Lower lobe of right lung (tissue), 2 donors: ENCODE data around the gene TMEM253. TPM values are rescaled to one million over a fixed set of nuclear protein-coding genes. Genes with fewer than 3 reads are reported as not detected.

Experiments
- ATAC-seq, 2 donors: fragments of 200-7000 bp; cut with Tn5 transposase; one replicate each; pipeline ENCODE4 v1.9.1; 2020 to 2022; ENCODE audit warnings: mild to moderate bottlenecking in 2 of 2, moderate library complexity in 2 of 2
- DNase-seq: peaks from one replicate; pipeline ENCODE4 v3.0.0-alpha.2; 2020
- H3K27ac ChIP-seq: fragments of 200-600 bp; one replicate; pipeline ENCODE4 v1.8.0; 2022
- H3K27me3 ChIP-seq: fragments of 200-600 bp; one replicate; pipeline ENCODE4 v1.8.0; 2022; ENCODE audit warnings: low read depth
- H3K36me3 ChIP-seq: fragments of 200-600 bp; one replicate; pipeline ENCODE4 v1.8.0; 2022; ENCODE audit warnings: mild to moderate bottlenecking
- H3K4me1 ChIP-seq: fragments of 200-600 bp; one replicate; pipeline ENCODE4 v1.8.0; 2022
- H3K4me3 ChIP-seq: fragments of 200-600 bp; one replicate; pipeline ENCODE4 v1.8.0; 2022; ENCODE audit warnings: mild to moderate bottlenecking
- H3K9me3 ChIP-seq: fragments of 200-600 bp; one replicate; pipeline ENCODE4 v1.8.0; 2022
- intact Hi-C: fragments of 100-400 bp; cut with DNase I; formaldehyde crosslinking; loops from one replicate; pipeline ENCODE4 v1.11.0; 2022
- total RNA-seq: library from RNA; stranded (reverse); fragmentation: NEBNext Ultra II Directional; extraction: Animal tissue kit (Norgen Biotek cat#: 25700); gene quantifications from one replicate; pipeline ENCODE4 v1.2.1, GENCODE V29; 2021
- TF ChIP-seq, protein P1 (sequence below): fragments of 200-600 bp; IDR thresholded peaks from one replicate; pipeline ENCODE4 v1.8.0; 2022; ENCODE audit warnings: antibody characterized with exemption, mild to moderate bottlenecking
- donor health status: DM: no; HTN: yes; CAD: no; lungs with severe emphysema.

Gene TMEM253
- total RNA-seq, 1 donor from 2014 or later = 0.50 TPM

GRCh38 chr14:21073921-21074320 lies 26.9 kb upstream of the TMEM253 start:
- DNase-seq (no peak), ATAC-seq (no peak)
- Histone ChIP-seq H3K36me3 (peaks cover 58% of the 10 kb centered on the region), H3K9me3 (no peaks in the 10 kb centered on the region), H3K27me3 (peaks cover 4% of the 10 kb centered on the region), H3K4me1 (peaks cover 32% of the 10 kb centered on the region), H3K27ac (no peak overlapping the region), H3K4me3 (no peak overlapping the region)
- intact Hi-C loops = no loop called here
- TF ChIP-seq, protein P1, sequence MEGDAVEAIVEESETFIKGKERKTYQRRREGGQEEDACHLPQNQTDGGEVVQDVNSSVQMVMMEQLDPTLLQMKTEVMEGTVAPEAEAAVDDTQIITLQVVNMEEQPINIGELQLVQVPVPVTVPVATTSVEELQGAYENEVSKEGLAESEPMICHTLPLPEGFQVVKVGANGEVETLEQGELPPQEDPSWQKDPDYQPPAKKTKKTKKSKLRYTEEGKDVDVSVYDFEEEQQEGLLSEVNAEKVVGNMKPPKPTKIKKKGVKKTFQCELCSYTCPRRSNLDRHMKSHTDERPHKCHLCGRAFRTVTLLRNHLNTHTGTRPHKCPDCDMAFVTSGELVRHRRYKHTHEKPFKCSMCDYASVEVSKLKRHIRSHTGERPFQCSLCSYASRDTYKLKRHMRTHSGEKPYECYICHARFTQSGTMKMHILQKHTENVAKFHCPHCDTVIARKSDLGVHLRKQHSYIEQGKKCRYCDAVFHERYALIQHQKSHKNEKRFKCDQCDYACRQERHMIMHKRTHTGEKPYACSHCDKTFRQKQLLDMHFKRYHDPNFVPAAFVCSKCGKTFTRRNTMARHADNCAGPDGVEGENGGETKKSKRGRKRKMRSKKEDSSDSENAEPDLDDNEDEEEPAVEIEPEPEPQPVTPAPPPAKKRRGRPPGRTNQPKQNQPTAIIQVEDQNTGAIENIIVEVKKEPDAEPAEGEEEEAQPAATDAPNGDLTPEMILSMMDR = no peak

DNA sequence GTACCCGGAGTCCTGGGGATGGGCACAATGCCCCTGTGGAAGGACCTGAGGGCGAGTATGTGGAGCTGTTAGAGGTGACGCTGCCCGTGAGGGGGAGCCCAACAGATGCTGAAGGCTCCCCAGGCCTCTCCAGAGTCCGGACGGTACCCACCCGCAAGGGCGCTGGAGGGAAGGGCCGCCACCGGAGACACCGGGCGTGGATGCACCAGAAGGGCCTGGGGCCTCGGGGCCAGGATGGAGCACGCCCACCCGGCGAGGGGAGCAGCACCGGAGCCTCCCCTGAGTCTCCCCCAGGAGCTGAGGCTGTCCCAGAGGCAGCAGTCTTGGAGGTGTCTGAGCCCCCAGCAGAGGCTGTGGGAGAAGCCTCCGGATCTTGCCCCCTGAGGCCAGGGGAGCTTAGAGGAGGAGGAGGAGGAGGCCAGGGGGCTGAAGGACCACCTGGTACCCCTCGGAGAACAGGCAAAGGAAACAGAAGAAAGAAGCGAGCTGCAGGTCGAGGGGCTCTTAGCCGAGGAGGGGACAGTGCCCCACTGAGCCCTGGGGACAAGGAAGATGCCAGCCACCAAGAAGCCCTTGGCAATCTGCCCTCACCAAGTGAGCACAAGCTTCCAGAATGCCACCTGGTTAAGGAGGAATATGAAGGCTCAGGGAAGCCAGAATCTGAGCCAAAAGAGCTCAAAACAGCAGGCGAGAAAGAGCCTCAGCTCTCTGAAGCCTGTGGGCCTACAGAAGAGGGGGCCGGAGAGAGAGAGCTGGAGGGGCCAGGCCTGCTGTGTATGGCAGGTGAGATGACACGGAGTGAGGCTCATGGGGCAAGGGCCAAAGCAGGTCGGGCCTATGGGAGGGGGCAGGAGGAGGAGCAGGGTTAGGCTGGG lies 26.2 kb upstream of the TMEM253 start:
- peaks cover 25% of the 10 kb centered on the region for H3K4me1 ChIP-seq
- no peak overlapping the region for H3K27ac ChIP-seq
- peaks cover 65% of the 10 kb centered on the region for H3K36me3 ChIP-seq
- ATAC-seq (no peak), DNase-seq (no peak)
- no peaks in the 10 kb centered on the region for H3K9me3 ChIP-seq
- no peak overlapping the region for H3K4me3 ChIP-seq
- intact Hi-C loops = no loop called here
- TF ChIP-seq, protein P1 = no peak
- peaks cover 2% of the 10 kb centered on the region for H3K27me3 ChIP-seq

- intact Hi-C loops = no loop called here
- ATAC-seq (no peak), DNase-seq (no peak)
- TF ChIP-seq, protein P1 = no peak
- no peak overlapping the region for H3K4me3 ChIP-seq
- no peaks in the 10 kb centered on the region for H3K9me3 ChIP-seq
- peaks cover 21% of the 10 kb centered on the region for H3K4me1 ChIP-seq
- no peak overlapping the region for H3K27ac ChIP-seq
- peaks cover 76% of the 10 kb centered on the region for H3K36me3 ChIP-seq
- no peaks in the 10 kb centered on the region for H3K27me3 ChIP-seq
Measured at GRCh38 chr14:21075719-21076437, 25.0 kb upstream of the TMEM253 start.

DNA sequence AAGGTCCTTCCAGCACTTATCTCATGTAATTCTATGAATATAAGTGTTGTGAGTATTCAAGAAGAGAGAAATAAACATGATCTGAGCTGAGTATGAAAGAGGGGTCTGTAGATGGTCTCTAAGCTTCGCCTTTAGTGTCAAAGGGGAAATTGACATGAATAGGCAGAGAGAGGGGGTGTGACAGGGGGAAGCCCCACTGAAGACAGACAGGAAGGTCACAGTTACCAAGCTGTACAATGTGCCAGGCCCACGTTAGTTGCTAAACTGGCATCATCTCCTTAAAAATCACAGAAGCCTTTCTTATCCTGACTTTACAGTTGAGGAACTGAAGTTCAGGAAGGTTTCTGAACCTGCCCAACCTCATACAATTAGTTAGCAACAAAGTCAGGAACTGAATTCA lies 23.2 kb upstream of the TMEM253 start:
- Histone ChIP-seq H3K9me3 (no peaks in the 10 kb centered on the region), H3K27ac (no peak overlapping the region), H3K4me1 (peaks cover 3% of the 10 kb centered on the region), H3K4me3 (no peak overlapping the region), H3K27me3 (no peaks in the 10 kb centered on the region), H3K36me3 (peaks cover 94% of the 10 kb centered on the region)
- intact Hi-C loops = no loop called here
- DNase-seq (no peak), ATAC-seq (no peak)
- TF ChIP-seq, protein P1 = no peak

DNA sequence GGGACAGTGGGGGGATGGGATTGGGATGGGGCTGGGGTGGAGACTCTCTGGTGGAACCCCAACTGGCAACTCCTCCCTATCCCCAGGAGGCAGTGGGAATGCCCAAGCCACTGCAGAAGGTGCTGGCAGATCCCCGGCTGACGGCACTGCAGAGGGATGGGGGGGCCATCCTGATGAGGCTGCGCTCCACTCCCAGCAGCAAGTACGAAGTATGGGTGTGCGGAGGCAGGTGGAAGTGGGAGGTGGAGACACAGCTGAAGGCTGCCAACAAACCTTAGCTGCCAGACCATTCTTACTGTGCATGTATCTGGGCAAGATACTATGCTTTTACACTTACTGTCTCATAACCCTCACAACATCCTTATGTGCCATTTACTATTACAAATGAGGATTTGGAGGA lies 22.6 kb upstream of the TMEM253 start:
- Histone ChIP-seq H3K4me3 (no peak overlapping the region), H3K27me3 (no peaks in the 10 kb centered on the region), H3K27ac (no peak overlapping the region), H3K4me1 (no peaks in the 10 kb centered on the region), H3K36me3 (peaks cover 96% of the 10 kb centered on the region), H3K9me3 (no peaks in the 10 kb centered on the region)
- TF ChIP-seq, protein P1 = no peak
- DNase-seq = no peak
- intact Hi-C loops = no loop called here
- no peak for ATAC-seq
